Liver (tissue), 9 donors: Measurements from ENCODE around the gene SPATA32. TPM values are rescaled to one million over a fixed set of nuclear protein-coding genes. Genes with fewer than 3 reads are reported as not detected.
A peak's percentile ranks its signal among the peaks of the same experiment; 100 is the strongest.

Experiments used
- DNase-seq: peaks from one replicate; pipeline ENCODE4 v3.0.0-alpha.2; 2017; ENCODE audit warnings: low spot score
- H3K27ac ChIP-seq, 2 donors: one replicate each; pipeline ENCODE4 v1.7.0; 2013; ENCODE audit warnings: inconsistent platforms in 2 of 2, low read length in 2 of 2, control low read depth in 1 of 2, low read depth in 1 of 2, mild to moderate bottlenecking in 1 of 2
- H3K27me3 ChIP-seq, 4 donors: one replicate each; pipeline versions ENCODE4 v1.6.1 to v1.7.0; 2013; ENCODE audit warnings: low read length in 3 of 4, inconsistent platforms in 1 of 4, mild to moderate bottlenecking in 1 of 4, moderate library complexity in 1 of 4; ENCODE audit not compliant: control insufficient read depth in 4 of 4, insufficient read depth in 4 of 4
- H3K36me3 ChIP-seq, 4 donors: one replicate each; pipeline versions ENCODE4 v1.6.1 to v1.7.0; 2013; ENCODE audit warnings: low read length in 3 of 4, mild to moderate bottlenecking in 3 of 4, low read depth in 1 of 4, moderate library complexity in 1 of 4; ENCODE audit not compliant: control insufficient read depth in 4 of 4, insufficient read depth in 3 of 4
- H3K4me1 ChIP-seq, 4 donors: one replicate each; pipeline versions ENCODE4 v1.6.1 to v1.7.0; 2013; ENCODE audit warnings: low read length in 3 of 4, mild to moderate bottlenecking in 3 of 4, moderate library complexity in 1 of 4; ENCODE audit not compliant: control insufficient read depth in 4 of 4, insufficient read depth in 4 of 4
- H3K4me3 ChIP-seq, 3 donors: one replicate each; pipeline versions ENCODE4 v1.6.1 to v1.7.0; 2013; ENCODE audit warnings: low read length in 3 of 3, control low read depth in 1 of 3, low read depth in 1 of 3, mild to moderate bottlenecking in 1 of 3
- H3K9ac ChIP-seq, 2 donors: one replicate each; pipeline ENCODE4 v1.7.0; 2013; ENCODE audit warnings: low read length in 2 of 2, mild to moderate bottlenecking in 2 of 2, moderate library complexity in 2 of 2, control low read depth in 1 of 2, low read depth in 1 of 2
- H3K9me3 ChIP-seq, 4 donors: one replicate each; pipeline versions ENCODE4 v1.6.1 to v1.7.0; 2013; ENCODE audit warnings: low read length in 3 of 4; ENCODE audit not compliant: control insufficient read depth in 4 of 4
- EGR1 ChIP-seq, 2 donors: IDR thresholded peaks; 2 replicates each; pipeline ENCODE4 v1.6.1; 2016 to 2018; ENCODE audit warnings: antibody characterized with exemption in 2 of 2, low read depth in 2 of 2
- HNF4G ChIP-seq: IDR thresholded peaks from 2 replicates; pipeline ENCODE4 v1.6.1; 2016; ENCODE audit warnings: antibody characterized with exemption
- NR2F2 ChIP-seq: IDR thresholded peaks from 2 replicates; pipeline ENCODE4 v1.6.1; 2016; ENCODE audit warnings: antibody characterized with exemption
- RAD21 ChIP-seq, 2 donors: IDR thresholded peaks; 2 replicates each; pipeline ENCODE4 v1.6.1; 2016; ENCODE audit warnings: antibody characterized with exemption in 2 of 2, mild to moderate bottlenecking in 2 of 2
- SP1 ChIP-seq: IDR thresholded peaks from 2 replicates; pipeline ENCODE4 v1.6.1; 2018; ENCODE audit warnings: antibody characterized with exemption, mild to moderate bottlenecking
- TAF1 ChIP-seq: conservative IDR thresholded peaks from 2 replicates; pipeline ENCODE4 v1.6.1; 2016; ENCODE audit warnings: antibody characterized with exemption, mild to moderate bottlenecking
- YY1 ChIP-seq: IDR thresholded peaks from 2 replicates; pipeline ENCODE4 v1.6.1; 2016; ENCODE audit warnings: antibody characterized with exemption, mild to moderate bottlenecking
- WGBS: extraction: QIAGEN DNeasy Blood & Tissue Kit; methylation state at CpG from one replicate; pipeline ENCODE4 v1.1.7; 2013; 5-methylcytosine and 5-hydroxymethylcytosine counted together
- polyA plus RNA-seq, 2 donors: library from polyadenylated mRNA; stranded (reverse) in 1 of 2; unstranded in 1 of 2; fragments of 200-250 nt in 1 of 2; fragments of >200 nt in 1 of 2; fragmentation: Nextera tagmentation in 1 of 2; extraction: Ambion mirVana in 1 of 2; gene quantifications; one replicate each; pipeline versions ENCODE4 v1.2.1 to v1.2.3, GENCODE V29; 2013 to 2015
- total RNA-seq, 2 donors: library from RNA; depleted of rRNA; stranded (reverse); fragments of >200 nt; gene quantifications; one replicate each; pipeline ENCODE4 v1.2.3, GENCODE V29; 2014
- TF ChIP-seq, protein P1 (sequence below): fragments of 150-350 bp; IDR thresholded peaks from 2 replicates; pipeline ENCODE4 v1.5.1; 2017; ENCODE audit warnings: improper control_type of control experiment, low read depth, low read length; ENCODE audit not compliant: missing input control
- TF ChIP-seq, protein P2 (sequence below): IDR thresholded peaks from 2 replicates; pipeline ENCODE4 v1.6.1; 2016; ENCODE audit warnings: antibody characterized with exemption
- TF ChIP-seq, protein P3 (sequence below): IDR thresholded peaks from 2 replicates; pipeline ENCODE4 v1.6.1; 2016; ENCODE audit warnings: antibody characterized with exemption
- TF ChIP-seq, protein P4 (sequence below): IDR thresholded peaks from 2 replicates; pipeline ENCODE4 v1.6.1; 2016; ENCODE audit warnings: antibody characterized with exemption
- donor health status: healthy.
- donor health status: healthy.
- donor health status: healthy.
- donor health status: healthy.
- donor health status: healthy.

SPATA32 gene
- total and polyA plus RNA-seq, 4 donors = not detected

DNA sequence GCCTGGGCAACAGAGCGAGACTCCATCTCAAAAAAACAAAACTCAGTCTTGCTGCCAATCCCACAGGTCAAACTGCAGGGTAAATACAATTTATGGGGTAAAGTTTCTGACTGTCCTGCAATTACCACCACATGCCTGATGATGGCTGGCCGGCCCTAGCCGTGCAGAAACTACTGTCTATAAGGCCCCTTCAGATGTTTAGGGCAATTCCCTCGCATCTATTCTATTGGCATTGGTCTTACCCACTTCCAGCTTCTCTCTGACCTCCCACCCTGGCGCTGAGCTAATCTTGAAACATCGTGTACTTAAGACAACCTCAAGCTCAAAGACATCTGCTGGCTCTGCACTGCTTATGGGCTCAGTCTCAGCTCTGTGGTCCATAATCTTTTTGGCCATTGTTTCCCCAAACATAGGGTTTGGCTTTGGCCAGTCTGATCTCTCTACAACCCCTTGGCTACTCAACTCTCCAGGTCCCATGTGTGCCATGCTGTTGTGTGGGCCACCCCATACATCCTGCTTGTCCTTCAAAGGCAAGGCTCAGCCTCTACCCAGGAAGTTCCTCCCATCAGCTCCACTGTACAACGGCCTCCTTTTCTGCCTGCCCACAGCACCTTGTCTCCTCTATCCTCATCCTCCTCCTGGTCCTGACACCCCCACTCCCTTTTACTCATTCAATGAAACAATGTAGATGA lies 38.3 kb upstream of the SPATA32 start (continued):
- TF ChIP-seq, protein P1, sequence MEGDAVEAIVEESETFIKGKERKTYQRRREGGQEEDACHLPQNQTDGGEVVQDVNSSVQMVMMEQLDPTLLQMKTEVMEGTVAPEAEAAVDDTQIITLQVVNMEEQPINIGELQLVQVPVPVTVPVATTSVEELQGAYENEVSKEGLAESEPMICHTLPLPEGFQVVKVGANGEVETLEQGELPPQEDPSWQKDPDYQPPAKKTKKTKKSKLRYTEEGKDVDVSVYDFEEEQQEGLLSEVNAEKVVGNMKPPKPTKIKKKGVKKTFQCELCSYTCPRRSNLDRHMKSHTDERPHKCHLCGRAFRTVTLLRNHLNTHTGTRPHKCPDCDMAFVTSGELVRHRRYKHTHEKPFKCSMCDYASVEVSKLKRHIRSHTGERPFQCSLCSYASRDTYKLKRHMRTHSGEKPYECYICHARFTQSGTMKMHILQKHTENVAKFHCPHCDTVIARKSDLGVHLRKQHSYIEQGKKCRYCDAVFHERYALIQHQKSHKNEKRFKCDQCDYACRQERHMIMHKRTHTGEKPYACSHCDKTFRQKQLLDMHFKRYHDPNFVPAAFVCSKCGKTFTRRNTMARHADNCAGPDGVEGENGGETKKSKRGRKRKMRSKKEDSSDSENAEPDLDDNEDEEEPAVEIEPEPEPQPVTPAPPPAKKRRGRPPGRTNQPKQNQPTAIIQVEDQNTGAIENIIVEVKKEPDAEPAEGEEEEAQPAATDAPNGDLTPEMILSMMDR = peak; percentile 12
- no peak for TF ChIP-seq TAF1
- TF ChIP-seq, protein P2, sequence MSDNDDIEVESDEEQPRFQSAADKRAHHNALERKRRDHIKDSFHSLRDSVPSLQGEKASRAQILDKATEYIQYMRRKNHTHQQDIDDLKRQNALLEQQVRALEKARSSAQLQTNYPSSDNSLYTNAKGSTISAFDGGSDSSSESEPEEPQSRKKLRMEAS = no peak
- no peak for TF ChIP-seq YY1

DNA sequence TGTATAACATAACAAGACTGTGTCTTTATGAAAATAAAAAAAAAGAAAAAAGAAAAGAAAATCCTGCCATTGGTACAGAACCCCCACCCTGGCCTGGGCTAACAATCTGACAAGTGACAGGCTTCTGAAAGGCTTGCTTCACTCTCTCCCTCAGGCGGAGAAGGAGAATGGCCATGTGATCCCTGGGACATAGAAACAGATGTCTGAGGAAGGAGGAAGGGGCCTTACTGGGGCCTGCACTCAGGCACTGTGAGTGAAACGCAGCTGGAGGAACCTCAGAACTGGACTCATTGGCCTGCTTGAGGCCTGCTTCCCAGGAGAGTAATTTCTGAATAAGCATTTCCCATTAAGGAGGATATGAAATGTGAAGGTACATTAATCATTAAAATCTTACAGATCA lies 37.5 kb upstream of the SPATA32 start:
- Histone ChIP-seq H3K27me3 (no peaks in the 10 kb centered on the region), H3K4me1 (peaks cover 14 to 54% (median 26%) of the 10 kb centered on the region in 4 donors), H3K9ac (no peak overlapping the region), H3K27ac (peak overlapping the region; percentile 22 to 42), H3K9me3 (no peaks in the 10 kb centered on the region), H3K36me3 (no peaks in the 10 kb centered on the region), H3K4me3 (no peak overlapping the region)
- DNase-seq = no peak
- WGBS = 80% methylated on average over 2 of the region's 2 CpGs
- TF ChIP-seq NR2F2 (no peak), RAD21 (IDR thresholded peaks at IDR 0.05) (no peak), HNF4G (no peak), SP1 (no peak), YY1 (no peak), EGR1 (IDR thresholded peaks at IDR 0.05; ENCODE audit: low read depth in 2 of 2) (no peak), TAF1 (no peak)
- TF ChIP-seq, protein P3, sequence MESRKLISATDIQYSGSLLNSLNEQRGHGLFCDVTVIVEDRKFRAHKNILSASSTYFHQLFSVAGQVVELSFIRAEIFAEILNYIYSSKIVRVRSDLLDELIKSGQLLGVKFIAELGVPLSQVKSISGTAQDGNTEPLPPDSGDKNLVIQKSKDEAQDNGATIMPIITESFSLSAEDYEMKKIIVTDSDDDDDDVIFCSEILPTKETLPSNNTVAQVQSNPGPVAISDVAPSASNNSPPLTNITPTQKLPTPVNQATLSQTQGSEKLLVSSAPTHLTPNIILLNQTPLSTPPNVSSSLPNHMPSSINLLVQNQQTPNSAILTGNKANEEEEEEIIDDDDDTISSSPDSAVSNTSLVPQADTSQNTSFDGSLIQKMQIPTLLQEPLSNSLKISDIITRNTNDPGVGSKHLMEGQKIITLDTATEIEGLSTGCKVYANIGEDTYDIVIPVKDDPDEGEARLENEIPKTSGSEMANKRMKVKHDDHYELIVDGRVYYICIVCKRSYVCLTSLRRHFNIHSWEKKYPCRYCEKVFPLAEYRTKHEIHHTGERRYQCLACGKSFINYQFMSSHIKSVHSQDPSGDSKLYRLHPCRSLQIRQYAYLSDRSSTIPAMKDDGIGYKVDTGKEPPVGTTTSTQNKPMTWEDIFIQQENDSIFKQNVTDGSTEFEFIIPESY = no peak
- TF ChIP-seq, protein P2 = no peak
- TF ChIP-seq, protein P4, sequence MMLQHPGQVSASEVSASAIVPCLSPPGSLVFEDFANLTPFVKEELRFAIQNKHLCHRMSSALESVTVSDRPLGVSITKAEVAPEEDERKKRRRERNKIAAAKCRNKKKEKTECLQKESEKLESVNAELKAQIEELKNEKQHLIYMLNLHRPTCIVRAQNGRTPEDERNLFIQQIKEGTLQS = no peak
- TF ChIP-seq, protein P1 = no peak
